HG03520 (cell line): ENCODE data around the gene PMF1.
A peak's percentile ranks its signal among the peaks of the same experiment; 100 is the strongest.
"Not testable (repeated sequence)": the region's sequence is repeated elsewhere in the genome, so short reads cannot be mapped to it uniquely, and the experiment has no call there.

Source experiments
- ATAC-seq: cut with Tn5 transposase; IDR thresholded peaks from one replicate; pipeline ENCODE4 v1.9.1; 2021; ENCODE audit warnings: mild to moderate bottlenecking, moderate library complexity; ENCODE audit not compliant: unreplicated experiment

PMF1 gene

DNA sequence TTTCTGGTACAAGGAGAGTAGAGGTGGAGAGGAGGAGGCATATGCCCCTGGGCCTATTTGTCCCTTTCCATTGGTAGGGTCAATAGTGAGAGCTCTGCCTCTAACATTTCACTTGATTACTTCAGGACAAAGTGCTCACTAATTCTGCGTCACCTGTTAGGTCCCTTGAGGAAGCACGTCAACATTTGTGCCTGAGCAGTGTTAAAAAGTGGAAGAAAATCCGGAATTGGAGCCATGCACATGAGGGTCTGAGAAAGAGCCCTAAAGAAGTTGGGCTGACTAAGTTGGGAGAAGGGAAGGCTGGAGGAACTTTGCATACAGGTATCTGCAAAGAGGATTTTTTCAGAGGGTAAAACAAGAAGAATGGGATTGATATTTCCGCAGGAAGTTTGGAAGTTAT lies 17.0 kb upstream of the PMF1 start:
- ATAC-seq, result no peak

- no peak for ATAC-seq
These were observed 16.4 kb upstream of the PMF1 start for GRCh38 chr1:156196445-156196844.

DNA sequence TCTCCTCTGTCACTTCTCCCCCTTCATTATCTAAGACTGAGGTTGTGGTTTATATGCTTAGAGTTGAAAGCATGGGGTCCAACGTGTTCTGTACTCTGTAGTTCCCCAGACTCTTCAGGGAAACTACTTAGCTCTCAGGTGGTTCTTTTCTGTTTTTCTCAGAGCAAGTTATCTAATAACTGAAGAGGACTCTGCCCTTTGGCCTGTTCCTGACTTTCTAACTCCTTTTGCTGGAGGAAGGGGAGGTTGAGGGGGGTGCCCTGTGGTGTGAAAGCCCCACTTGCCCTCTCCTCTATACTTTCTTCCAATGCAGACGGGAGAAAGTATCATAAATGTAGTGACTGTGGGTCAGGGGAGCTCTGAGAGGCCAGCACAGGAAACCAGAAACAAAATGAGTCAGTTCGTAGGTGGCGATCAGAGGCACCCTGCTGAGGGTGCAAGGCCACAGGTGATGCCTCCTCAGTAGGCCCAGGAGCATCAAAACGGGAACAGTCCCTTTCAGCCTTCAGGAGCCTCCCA lies 13.9 kb upstream of the PMF1 start:
- no peak for ATAC-seq

GRCh38 chr1:156200044-156200443 lies 12.8 kb upstream of the PMF1 start:
- ATAC-seq, result no peak

DNA sequence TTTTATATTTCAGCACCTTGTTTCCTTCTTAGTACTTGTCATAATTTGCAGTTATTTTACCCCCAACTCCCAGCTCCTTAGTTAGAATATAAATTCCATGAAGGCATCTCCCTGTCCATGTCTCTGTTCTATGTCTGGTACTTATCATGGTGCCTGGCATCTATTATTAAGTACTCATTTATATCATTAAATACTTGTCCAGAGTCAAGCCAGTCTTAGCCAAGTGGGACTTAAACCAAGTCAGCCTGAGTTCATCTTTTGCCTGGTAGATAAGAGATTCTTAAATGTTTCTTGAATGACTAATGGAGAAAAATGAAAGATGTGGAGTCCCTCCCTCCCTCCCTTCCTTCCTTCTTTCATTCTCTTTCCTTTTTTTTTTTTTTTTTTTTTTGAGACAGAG lies 9.5 kb upstream of the PMF1 start:
- no peak for ATAC-seq

DNA sequence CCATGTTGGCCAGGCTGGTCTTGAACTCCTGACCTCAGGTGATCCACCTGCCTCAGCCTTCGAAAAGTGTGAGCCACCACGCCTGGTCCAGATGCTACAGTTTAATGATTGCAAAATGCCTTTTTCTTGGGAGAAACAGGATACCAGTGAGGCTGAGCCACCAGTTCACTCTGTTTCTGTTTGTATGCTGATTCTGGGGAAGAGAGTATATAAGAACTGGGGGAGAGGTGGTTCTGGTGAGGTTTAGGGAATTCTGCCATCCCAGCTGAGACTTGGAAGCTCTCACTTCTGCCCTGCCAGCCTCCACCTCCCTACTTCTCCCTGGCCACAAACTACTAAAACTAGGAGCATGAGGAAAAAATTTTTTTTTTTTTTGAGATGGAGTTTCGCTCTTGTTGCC lies 8.1 kb upstream of the PMF1 start:
- ATAC-seq, result no peak

DNA sequence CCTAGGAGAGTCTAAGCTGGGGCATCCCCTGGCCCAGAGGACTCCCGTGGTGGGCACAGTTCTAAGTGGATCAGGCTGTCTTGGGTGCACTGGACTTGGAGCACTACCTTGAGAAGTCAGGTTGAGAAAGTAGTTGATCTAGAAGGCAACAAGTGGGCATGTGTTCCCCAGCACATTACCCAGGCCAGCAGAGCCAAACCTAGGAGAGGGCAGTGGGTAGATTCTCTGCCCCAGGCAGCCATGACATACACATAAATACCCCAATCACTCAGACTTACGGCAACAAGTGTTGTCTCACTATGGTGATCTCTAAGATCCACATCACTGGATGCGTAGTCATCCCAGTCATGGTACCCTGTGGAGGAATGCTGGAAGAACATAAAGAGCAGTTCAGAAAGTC lies 1.6 kb upstream of the PMF1 start:
- no peak for ATAC-seq

- ATAC-seq, result no peak
These were observed 677 bp upstream of the PMF1 start for GRCh38 chr1:156212130-156212529.

DNA sequence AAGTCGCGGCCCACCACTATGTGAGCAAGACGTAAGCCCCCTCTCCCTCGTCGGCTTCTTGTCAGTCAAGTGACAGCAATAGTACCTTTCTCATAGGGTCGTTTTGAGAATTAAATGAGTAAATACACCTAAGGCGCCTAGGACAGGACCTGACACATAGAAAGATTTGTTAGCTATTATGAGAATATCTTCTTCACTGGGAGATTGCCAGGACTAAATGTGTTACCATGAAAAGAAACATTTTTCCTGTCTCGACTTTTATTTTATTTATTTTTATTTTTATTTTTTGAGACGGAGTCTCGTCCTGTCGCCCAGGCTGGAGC lies 798 bp downstream of the PMF1 start:
- no peak for ATAC-seq

DNA sequence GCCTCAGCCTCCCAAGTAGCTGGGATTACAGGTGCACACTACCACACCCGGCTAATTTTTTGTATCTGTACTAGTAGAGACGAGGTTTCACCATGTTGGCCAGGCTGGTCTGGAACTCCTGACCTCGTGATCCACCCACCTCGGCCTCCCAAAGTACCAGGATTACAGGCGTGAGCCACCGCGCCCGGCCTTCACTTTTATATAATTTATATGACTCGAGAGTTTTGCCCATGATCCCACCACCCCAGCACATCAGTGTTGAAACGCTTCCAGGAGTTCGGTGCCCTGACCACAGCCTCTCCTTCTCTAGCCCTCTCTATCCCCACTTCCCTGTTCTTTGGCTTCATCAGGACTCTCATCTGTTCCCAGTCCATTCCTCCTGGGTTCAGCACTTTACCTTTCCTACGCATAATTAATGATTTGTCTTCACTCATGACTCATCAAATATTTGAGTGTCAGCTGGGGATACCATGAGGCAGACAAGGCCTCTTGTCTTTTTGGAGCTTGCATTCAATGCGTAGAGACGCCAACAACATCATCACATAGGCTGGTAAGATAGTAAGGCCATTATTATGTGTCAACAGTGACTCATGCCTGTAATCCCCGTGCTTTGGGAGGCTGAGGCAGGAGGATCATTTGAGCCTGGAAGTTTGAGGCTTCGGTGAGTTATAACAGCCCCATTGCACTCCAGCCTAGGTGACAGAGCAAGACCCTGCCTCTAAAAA lies 1.4 kb downstream of the PMF1 start:
- no peak for ATAC-seq

- not testable (repeated sequence) for ATAC-seq
These were observed 3.7 kb downstream of the PMF1 start for GRCh38 chr1:156216361-156217086.

GRCh38 chr1:156217871-156218270 lies 5.1 kb downstream of the PMF1 start:
- ATAC-seq, result no peak

- ATAC-seq, result no peak
These were observed 7.4 kb downstream of the PMF1 start for GRCh38 chr1:156220226-156220625.

DNA sequence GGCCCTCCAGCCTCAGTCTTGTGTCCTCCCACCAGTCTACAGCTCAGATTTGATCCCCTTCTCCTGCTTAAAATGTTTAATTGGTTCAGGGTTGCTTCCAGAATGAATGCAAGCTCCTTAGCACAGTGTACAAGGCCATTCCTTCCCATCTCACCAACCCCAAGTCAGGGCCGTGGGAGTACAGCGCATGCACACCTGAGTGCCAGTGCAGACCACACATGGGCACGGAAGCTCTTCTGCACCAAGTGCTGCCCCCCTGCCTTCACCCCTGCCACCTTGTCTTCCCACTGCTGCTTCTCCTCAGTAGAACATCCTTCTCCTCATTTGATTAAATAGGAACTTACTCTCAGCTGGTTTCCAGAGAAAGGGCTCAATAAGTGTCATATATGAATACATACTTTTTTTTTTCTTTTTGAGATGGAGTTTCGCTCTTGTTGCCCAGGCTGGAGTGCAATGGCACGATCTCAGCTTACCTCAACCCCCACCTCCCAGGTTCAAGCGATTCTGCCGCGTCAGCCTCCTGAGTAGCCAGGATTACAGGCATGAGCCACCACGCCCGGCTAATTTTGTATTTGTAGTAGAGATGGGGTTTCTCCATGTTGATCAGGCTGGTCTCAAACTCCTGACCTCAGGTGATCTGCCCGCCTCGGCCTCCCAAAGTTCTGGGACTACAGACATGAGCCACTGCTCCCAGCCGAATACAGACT lies 9.3 kb downstream of the PMF1 start:
- no peak for ATAC-seq

DNA sequence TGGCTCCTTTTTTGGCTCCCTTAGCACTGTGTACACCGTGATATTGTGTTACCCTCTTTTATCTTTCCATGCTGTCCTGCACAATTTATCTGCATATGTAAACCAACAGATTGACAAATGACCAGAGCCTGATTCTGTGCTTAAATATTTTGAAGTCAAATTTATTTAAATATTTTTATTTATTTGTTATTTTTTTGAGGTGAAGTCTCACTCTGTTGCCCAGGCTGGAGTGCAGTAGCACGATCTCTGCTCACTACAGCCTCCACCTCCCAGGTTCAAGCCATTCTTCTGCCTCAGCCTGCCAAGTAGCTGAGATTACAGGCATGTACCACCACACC lies 12.8 kb downstream of the PMF1 start:
- no peak for ATAC-seq

GRCh38 chr1:156226116-156226538 lies 13.3 kb downstream of the PMF1 start:
- peak; percentile 60 for ATAC-seq

DNA sequence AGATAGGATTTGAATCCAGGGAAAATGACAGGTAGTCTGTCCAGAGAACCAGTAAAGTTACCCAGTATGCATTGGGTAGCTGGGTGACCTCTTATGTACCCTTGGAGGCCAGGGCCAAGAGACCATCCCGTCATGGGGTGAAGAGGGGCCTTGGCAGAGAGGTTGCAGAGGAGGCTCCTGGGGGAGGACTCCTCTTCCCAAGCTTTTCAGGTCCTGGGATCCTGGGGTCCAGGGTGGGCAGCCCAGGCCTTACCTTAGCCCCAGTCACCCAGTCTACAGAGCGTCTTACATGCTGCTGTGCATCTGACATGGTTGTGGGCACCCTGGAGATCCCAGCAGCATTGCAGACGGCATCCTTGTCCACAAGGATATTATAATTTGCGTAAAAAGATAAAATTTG lies 14.0 kb downstream of the PMF1 start:
- no peak for ATAC-seq

DNA sequence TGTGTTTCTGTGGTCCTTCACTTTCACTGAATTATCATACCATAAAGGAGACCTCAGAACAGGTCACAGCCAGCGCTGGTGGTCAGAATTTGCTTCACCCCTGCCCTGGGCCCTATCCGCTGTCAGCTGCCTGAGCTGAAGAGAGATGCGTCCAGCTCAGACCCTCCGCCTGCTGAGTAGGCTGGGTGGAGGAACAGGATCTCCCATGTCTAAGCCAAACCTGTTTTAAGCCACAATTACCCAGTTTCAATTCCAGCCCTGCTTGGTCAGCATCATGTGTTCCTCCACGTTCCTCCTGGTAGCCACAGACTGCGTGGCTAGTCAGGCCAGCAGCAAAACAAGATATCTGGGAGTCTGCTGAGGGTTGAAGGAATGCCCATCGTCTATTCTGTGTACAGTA lies 15.7 kb downstream of the PMF1 start:
- ATAC-seq, result no peak

DNA sequence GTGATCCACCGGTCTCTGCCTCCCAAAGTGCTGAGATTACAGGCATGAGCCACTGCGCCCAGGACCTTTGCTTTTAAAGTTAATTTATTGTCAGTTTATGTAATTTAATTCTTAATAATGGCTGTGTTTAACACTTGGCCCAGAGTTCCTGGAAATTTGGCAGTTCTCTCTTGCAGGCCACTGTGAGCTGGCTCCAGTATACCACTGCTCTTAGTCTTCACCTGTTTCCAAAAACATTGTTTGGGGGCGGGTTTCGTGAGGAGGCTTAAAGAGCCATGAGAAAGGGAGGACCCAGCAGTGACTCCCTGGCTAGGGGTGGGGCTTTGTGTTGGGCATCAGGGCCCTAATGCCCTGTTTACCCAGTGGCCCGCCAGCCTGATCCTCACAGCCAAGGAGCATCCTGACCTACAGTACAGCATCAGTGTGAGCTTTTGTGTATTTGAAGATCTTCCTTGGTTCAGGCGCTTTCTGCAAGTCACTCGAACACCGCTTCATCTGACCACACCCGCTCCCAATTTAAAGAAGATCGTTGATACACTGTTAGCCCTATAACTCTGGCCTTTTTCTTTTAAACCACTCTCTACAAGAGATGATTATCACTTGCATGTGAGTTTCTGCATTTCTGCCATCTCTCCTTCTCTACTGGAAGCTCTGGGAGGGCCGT lies 17.1 kb downstream of the PMF1 start:
- no peak for ATAC-seq

DNA sequence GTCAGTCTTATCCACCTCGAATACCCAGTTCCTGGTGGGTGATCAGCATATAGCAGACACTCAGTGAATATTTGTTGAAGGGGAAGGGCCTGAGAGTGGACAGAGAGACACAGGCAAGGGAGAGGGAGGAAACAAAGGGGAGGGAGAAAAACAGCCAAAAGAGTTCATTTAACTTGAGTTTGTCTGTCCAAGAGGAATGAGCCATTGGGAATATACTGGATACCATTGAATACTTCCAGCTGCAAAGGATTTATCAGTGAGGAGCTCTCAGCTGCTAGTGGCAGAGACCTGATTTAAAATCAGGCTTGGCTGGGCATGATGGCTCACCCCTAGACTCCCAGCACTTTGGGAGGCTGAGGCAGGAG lies 17.6 kb downstream of the PMF1 start:
- no peak for ATAC-seq

DNA sequence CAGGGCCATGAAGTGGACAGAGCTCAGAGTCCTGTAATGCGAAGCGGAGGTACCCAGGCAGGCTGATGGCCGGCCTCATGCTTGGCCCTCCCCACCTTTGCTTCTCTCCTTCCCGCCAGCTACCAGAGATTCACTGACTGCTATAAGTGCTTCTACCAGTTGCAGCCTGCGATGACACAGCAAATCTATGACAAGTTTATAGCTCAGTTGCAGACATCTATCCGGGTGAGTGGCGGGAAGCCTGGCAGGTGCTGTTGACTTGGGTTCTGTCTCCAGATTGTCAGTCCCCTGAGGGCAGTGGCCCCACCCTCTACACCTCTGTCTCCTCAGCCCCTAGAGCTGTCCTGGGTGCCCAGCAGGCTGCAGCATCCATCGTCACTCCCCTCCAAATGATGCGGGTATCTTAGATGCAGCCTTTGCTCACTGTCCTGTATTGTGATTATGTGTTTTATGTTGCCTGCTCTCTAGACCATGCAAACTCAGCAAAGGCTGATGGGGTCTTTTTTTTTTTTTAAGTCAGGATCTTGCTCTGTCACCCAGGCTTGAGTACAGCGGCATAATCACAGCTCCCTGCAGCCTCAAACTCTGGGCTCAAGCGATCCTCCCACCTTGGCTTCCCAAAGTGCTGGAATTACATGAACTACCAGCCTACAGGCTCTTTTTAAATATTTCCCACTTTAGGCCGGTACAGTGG lies 19.5 kb downstream of the PMF1 start:
- no peak for ATAC-seq
